HL-60 (cell line): Measurements from ENCODE around the gene RHOT2.

Source experiments
- DNase-seq, 2 experiments: peaks; one replicate each; pipeline ENCODE4 v3.0.0-alpha.2; 2010 to 2020; ENCODE audit warnings: low read depth in 1 of 2, low spot score in 1 of 2
- H3K27ac ChIP-seq: fragments of 250-450 bp; sonication (Bioruptor Pico); replicated peaks from 2 replicates; pipeline ENCODE4 v1.5.1; 2020; ENCODE audit warnings: mild to moderate bottlenecking, moderate library complexity
- H3K27me3 ChIP-seq: fragments of 250-450 bp; sonication (Bioruptor Pico); 2 replicates; pipeline ENCODE4 v1.5.1; 2021; ENCODE audit warnings: mild to moderate bottlenecking, moderate library complexity; ENCODE audit not compliant: insufficient read depth, poor library complexity, severe bottlenecking
- H3K4me3 ChIP-seq: replicated peaks from 2 replicates; pipeline ENCODE4 v1.5.1; 2011; ENCODE audit warnings: mild to moderate bottlenecking, control low read depth, low read length; ENCODE audit not compliant: insufficient read depth
- CTCF ChIP-seq: IDR thresholded peaks from one replicate; pipeline ENCODE4 v1.5.1; 2011; ENCODE audit warnings: low read length, control low read depth, inconsistent platforms; ENCODE audit not compliant: insufficient read depth
- GABPA ChIP-seq: IDR thresholded peaks from 2 replicates; pipeline ENCODE4 v1.6.1; 2012; ENCODE audit warnings: low read depth
- POLR2AphosphoS5 ChIP-seq: IDR thresholded peaks from 2 replicates; pipeline ENCODE4 v1.6.1; 2012; ENCODE audit warnings: low read depth
- SPI1 ChIP-seq: IDR thresholded peaks from 2 replicates; pipeline ENCODE4 v1.6.1; 2012; ENCODE audit warnings: low read depth, mild to moderate bottlenecking, borderline replicate concordance
- TF ChIP-seq, protein P1 (sequence below): IDR thresholded peaks from 2 replicates; pipeline ENCODE4 v1.6.1; 2012; ENCODE audit warnings: low read depth; ENCODE audit not compliant: insufficient replicate concordance

The RHOT2 gene

DNA sequence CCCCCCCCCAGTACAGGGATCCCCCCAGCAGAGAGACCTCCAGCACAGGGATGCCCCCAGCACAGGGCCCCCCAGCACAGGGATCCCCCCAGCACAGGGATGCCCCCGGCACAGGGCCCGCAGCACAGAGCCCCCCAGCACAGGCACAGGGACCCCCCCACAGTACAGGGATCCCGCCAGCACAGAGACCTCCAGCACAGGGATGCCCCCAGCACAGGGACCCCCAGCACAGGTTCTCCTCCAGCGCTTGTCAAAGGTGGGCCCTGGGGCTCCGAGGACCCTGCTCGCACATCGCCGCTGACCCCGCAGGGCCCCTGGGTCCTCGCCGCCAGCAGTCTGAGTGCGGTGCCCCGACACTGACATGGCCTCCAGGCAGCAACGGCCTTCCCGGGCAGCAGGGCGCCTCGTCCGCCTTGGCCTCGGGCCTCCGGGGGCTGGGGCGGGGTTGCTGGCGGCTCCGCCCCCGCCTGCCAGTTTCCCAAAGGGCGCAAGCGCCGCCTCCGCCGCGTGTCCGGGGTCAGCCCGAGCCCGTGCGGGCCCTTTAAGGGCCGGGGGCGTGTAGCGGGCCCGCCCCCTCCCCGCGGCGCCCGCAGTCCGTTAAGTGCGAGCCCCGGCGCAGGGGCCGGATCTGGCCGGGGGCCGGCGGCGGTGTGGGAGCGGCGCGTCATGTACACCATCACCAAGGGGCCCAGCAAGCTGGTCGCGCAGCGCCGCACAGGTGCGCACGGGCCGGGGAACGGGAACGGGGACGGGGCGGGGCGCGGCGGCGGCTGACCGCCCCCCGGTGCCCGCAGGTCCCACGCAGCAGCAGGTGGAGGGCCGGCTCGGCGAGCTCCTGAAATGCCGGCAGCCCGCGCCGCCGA, 26.4 kb upstream of the RHOT2 start, which contains the start of gene MCRIP2:
Gene MCRIP2 (plus strand): TSS at position 503 of the 863 bp plus-strand sequence. CDS start 164 bp downstream, at position 667.
- TF ChIP-seq POLR2AphosphoS5 = peak; percentile 85
- TF ChIP-seq, protein P1, sequence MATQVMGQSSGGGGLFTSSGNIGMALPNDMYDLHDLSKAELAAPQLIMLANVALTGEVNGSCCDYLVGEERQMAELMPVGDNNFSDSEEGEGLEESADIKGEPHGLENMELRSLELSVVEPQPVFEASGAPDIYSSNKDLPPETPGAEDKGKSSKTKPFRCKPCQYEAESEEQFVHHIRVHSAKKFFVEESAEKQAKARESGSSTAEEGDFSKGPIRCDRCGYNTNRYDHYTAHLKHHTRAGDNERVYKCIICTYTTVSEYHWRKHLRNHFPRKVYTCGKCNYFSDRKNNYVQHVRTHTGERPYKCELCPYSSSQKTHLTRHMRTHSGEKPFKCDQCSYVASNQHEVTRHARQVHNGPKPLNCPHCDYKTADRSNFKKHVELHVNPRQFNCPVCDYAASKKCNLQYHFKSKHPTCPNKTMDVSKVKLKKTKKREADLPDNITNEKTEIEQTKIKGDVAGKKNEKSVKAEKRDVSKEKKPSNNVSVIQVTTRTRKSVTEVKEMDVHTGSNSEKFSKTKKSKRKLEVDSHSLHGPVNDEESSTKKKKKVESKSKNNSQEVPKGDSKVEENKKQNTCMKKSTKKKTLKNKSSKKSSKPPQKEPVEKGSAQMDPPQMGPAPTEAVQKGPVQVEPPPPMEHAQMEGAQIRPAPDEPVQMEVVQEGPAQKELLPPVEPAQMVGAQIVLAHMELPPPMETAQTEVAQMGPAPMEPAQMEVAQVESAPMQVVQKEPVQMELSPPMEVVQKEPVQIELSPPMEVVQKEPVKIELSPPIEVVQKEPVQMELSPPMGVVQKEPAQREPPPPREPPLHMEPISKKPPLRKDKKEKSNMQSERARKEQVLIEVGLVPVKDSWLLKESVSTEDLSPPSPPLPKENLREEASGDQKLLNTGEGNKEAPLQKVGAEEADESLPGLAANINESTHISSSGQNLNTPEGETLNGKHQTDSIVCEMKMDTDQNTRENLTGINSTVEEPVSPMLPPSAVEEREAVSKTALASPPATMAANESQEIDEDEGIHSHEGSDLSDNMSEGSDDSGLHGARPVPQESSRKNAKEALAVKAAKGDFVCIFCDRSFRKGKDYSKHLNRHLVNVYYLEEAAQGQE = no peak
- peak within 1 kb of the TSS; percentile 95 for H3K27ac ChIP-seq
- no peaks in the 10 kb centered on the region for H3K27me3 ChIP-seq
- peak within 1 kb of the TSS; percentile 68 for H3K4me3 ChIP-seq
- DNase-seq = peak; percentile 82 to 84

- peak; percentile 62 to 78 for DNase-seq
- Histone ChIP-seq H3K4me3 (peak overlapping the region; percentile 68), H3K27me3 (no peaks in the 10 kb centered on the region), H3K27ac (peak overlapping the region; percentile 93)
- TF ChIP-seq SPI1 (0 out of 2 replicates have a peak, but pooled peaks have one; percentile 9), POLR2AphosphoS5 (no peak)
- TF ChIP-seq, protein P1 = peak; percentile 15
Measured at GRCh38 chr16:642189-643049, 25.5 kb upstream of the RHOT2 start.

DNA sequence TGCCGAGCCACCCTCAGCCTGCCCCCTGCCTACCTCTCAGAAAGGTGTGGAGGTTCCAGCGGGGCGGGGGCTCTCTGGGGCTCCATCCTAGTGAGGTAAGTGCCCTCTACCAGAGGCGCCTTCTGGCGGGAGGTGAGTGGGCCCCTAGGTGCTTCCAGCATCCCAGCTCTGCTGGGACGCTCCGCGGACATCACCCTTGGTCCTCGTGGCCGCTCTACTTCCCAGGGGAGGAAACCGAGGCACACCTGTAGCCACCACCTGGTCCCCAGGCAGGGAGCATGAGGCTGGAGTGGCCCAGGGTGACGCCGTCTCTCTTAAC, 24.9 kb upstream of the RHOT2 start:
- H3K27me3 ChIP-seq = no peaks in the 10 kb centered on the region
- no peak for DNase-seq
- H3K4me3 ChIP-seq = peak overlapping the region; percentile 68
- TF ChIP-seq POLR2AphosphoS5 (no peak), SPI1 (no peak), GABPA (no peak), CTCF (no peak)
- TF ChIP-seq, protein P1 = no peak
- peak overlapping the region; percentile 93 for H3K27ac ChIP-seq

DNA sequence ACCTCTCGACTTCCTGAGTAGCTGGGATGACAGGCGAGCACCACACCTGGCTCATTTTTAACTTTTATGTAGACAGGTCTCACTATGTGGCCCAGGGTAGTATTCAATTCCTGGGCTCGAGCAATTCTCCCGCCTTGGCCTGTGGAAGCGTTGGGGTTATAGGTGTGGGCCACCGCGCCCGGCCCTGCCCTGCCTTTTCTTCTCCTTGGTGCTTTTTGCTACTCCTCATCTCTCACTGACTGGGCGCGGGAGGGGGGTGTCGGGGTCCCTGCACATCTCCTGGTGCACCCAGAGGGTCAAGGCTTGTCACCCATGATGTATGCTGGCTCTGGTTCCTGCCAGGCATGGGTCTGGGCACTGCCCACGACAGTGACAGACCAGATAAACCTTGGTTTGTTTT, 23.4 kb upstream of the RHOT2 start:
- no peak overlapping the region for H3K4me3 ChIP-seq
- no peak for DNase-seq
- TF ChIP-seq, protein P1 = no peak
- TF ChIP-seq GABPA (no peak), SPI1 (no peak), CTCF (no peak), POLR2AphosphoS5 (no peak)
- H3K27me3 ChIP-seq = no peaks in the 10 kb centered on the region
- no peak overlapping the region for H3K27ac ChIP-seq
